Keratinocyte (primary cell): ENCODE results near the gene MED27. TPM values are rescaled to one million over a fixed set of nuclear protein-coding genes. Genes with fewer than 3 reads are reported as not detected.
A peak's percentile ranks its signal among the peaks of the same experiment; 100 is the strongest.

Source experiments
- DNase-seq: peaks from one replicate; pipeline ENCODE4 v3.0.0-alpha.2; 2011; ENCODE audit warnings: low read depth, missing footprints, low spot score
- FAIRE-seq: peaks from 2 replicates; lab custom pipeline; 2011; peaks lifted over from hg19 to GRCh38; lab: Jason Lieb, UNC
- H2AFZ ChIP-seq: 2 replicates; pipeline ENCODE4 v1.6.0; 2012; ENCODE audit warnings: low read length, control low read depth, inconsistent platforms; ENCODE audit not compliant: control insufficient read depth
- H3K27ac ChIP-seq: 2 replicates; pipeline ENCODE4 v1.5.1; 2011; ENCODE audit warnings: low read length; ENCODE audit not compliant: control insufficient read depth, insufficient read depth
- H3K27me3 ChIP-seq: 3 replicates; pipeline ENCODE4 v1.6.0; 2011; ENCODE audit warnings: low read length; ENCODE audit not compliant: control insufficient read depth, insufficient read depth; ENCODE audit errors: extremely low read depth
- H3K36me3 ChIP-seq, 2 experiments: 2 replicates in 1 of 2; 3 replicates in 1 of 2; pipeline ENCODE4 v1.5.1; 2011; ENCODE audit warnings: low read length in 2 of 2, mild to moderate bottlenecking in 1 of 2; ENCODE audit not compliant: control insufficient read depth in 2 of 2, insufficient read depth in 2 of 2; ENCODE audit errors: extremely low read depth in 1 of 2
- H3K4me1 ChIP-seq: 3 replicates; pipeline ENCODE4 v1.5.1; 2011; ENCODE audit warnings: low read length; ENCODE audit not compliant: control insufficient read depth, insufficient read depth; ENCODE audit errors: extremely low read depth
- H3K4me2 ChIP-seq: 3 replicates; pipeline ENCODE4 v1.6.0; 2011; ENCODE audit warnings: low read depth, low read length; ENCODE audit not compliant: control insufficient read depth, insufficient read depth; ENCODE audit errors: extremely low read depth
- H3K4me3 ChIP-seq, 3 experiments: fragments of 200-600 bp in 1 of 3; sonication (generic) in 1 of 3; 2 replicates in 2 of 3; 3 replicates in 1 of 3; pipeline ENCODE4 v1.5.1; 2011 to 2016; ENCODE audit warnings: low read length in 3 of 3, mild to moderate bottlenecking in 3 of 3, control low read depth in 2 of 3, inconsistent platforms in 1 of 3, low read depth in 1 of 3, mixed read lengths in 1 of 3, mixed run types in 1 of 3, moderate library complexity in 1 of 3; ENCODE audit not compliant: control insufficient read depth in 2 of 3, insufficient read depth in 2 of 3; ENCODE audit errors: extremely low read depth in 1 of 3
- H3K79me2 ChIP-seq: 2 replicates; pipeline ENCODE4 v1.6.0; 2012; ENCODE audit warnings: low read length; ENCODE audit not compliant: control insufficient read depth, insufficient read depth
- H3K9ac ChIP-seq: 3 replicates; pipeline ENCODE4 v1.6.0; 2011; ENCODE audit warnings: low read length; ENCODE audit not compliant: control insufficient read depth, insufficient read depth; ENCODE audit errors: extremely low read depth
- H3K9me1 ChIP-seq: 3 replicates; pipeline ENCODE4 v1.6.0; 2011; ENCODE audit warnings: low read length; ENCODE audit not compliant: control insufficient read depth, insufficient read depth; ENCODE audit errors: extremely low read depth
- H3K9me3 ChIP-seq: 2 replicates; pipeline ENCODE4 v1.5.1; 2012; ENCODE audit warnings: low read depth, low read length; ENCODE audit not compliant: control insufficient read depth
- H4K20me1 ChIP-seq: 3 replicates; pipeline ENCODE4 v1.6.0; 2011; ENCODE audit warnings: low read length; ENCODE audit not compliant: control insufficient read depth, insufficient read depth; ENCODE audit errors: extremely low read depth
- EZH2 ChIP-seq: IDR thresholded peaks from one replicate; pipeline ENCODE4 v1.6.1; 2012; ENCODE audit warnings: inconsistent platforms, mild to moderate bottlenecking, low read length, moderate library complexity
- dilution Hi-C: fragments of 300-500 bp; cut with MboI; formaldehyde crosslinking; loops from one replicate; pipeline ENCODE4 v1.7.0; 2020; ENCODE audit warnings: low sequenced_read_pairs; ENCODE audit not compliant: extremely low pct_ligation_motif_present
- polyA plus RNA-seq, 5 experiments: library from polyadenylated mRNA; depleted of rRNA in 3 of 5; stranded (reverse) in 3 of 5; stranded (forward) in 1 of 5; unstranded in 1 of 5; fragments of >200 nt; gene quantifications; 1 replicate in 1 of 5; 2 replicates in 3 of 5; 3 replicates in 1 of 5; pipeline versions ENCODE4 v1.2.1 to v1.2.3, GENCODE V29; 2011 to 2012; ENCODE audit warnings: missing spikeins in 2 of 5, low read depth in 1 of 5, low replicate concordance in 1 of 5
- TF ChIP-seq, protein P1 (sequence below), 3 experiments: IDR thresholded peaks in 1 of 3; conservative IDR thresholded peaks in 1 of 3; optimal IDR thresholded peaks in 1 of 3; 2 replicates in 2 of 3; 3 replicates in 1 of 3; pipeline versions ENCODE3 to v1.5.1; 2011; ENCODE audit warnings: low read length in 3 of 3, mild to moderate bottlenecking in 3 of 3, moderate library complexity in 2 of 3, control low read depth in 1 of 3, inconsistent platforms in 1 of 3; ENCODE audit not compliant: insufficient read depth in 2 of 3; ENCODE audit errors: extremely low read depth in 1 of 3

The MED27 gene
- polyA plus RNA-seq, 1 donor (not counting 4 experiments of a cell fraction or from before 2014, with no cell fraction given): 39.0 TPM

DNA sequence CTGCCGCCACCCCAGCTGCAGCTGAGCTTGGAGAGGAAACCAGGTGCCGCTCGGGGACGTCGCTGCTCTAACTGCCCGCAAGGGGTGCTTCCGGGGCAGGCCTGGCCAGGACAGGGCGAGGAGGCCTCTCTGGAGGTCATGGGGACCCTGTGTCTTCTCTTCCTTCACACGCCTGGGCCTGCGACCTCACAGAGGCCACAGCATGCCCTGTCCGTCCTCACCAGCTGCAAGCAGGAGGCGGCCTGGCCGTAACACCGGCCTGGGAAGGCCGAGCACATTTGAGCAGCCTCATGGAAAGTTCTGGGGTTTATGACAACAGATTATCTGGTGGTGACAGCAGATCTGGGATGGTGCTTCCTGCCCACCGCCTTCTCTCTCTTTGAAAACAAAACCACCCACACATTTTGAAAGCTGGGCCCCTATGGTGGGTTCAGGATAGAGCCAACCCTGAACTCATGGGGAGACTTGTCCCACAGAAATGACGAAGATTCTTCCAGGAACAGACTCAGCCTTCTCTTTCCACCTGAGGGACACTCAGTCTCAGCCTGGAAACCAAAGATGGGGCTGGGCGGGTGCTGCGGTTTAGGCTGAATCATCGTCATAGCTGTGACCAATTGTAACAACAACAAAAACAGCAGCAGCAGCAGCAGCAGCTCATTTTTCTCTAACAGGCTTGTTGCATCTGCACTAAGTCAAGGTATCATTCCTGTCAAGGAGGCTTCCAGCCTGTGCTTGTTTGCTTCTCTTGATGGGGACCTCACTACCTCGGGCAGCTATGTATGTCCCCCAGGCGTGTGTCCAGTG lies 240.2 kb downstream of the MED27 start:
- TF ChIP-seq EZH2: no peak
- TF ChIP-seq, protein P1, sequence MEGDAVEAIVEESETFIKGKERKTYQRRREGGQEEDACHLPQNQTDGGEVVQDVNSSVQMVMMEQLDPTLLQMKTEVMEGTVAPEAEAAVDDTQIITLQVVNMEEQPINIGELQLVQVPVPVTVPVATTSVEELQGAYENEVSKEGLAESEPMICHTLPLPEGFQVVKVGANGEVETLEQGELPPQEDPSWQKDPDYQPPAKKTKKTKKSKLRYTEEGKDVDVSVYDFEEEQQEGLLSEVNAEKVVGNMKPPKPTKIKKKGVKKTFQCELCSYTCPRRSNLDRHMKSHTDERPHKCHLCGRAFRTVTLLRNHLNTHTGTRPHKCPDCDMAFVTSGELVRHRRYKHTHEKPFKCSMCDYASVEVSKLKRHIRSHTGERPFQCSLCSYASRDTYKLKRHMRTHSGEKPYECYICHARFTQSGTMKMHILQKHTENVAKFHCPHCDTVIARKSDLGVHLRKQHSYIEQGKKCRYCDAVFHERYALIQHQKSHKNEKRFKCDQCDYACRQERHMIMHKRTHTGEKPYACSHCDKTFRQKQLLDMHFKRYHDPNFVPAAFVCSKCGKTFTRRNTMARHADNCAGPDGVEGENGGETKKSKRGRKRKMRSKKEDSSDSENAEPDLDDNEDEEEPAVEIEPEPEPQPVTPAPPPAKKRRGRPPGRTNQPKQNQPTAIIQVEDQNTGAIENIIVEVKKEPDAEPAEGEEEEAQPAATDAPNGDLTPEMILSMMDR (optimal IDR thresholded peaks at IDR 0.05 in 1 of 3, IDR thresholded peaks at IDR 0.05 in 1 of 3, conservative IDR thresholded peaks at IDR 0.05 in 1 of 3; ENCODE audit: extremely low read depth in 1 of 3, insufficient read depth in 2 of 3, low read length in 3 of 3): no peak
- no peak overlapping the region for H3K4me3 ChIP-seq
- H3K4me1 ChIP-seq: peaks cover 3% of the 10 kb centered on the region
- H4K20me1 ChIP-seq: no peaks in the 10 kb centered on the region
- H3K9me1 ChIP-seq: no peaks in the 10 kb centered on the region
- H3K27me3 ChIP-seq: peaks cover 45% of the 10 kb centered on the region
- H3K36me3 ChIP-seq: no peaks in the 10 kb centered on the region
- H2AFZ ChIP-seq: no peak overlapping the region
- FAIRE-seq (peak; percentile 76), DNase-seq (no peak)
- dilution Hi-C loops: no loop called here
- peaks cover 3% of the 10 kb centered on the region for H3K9me3 ChIP-seq
- no peak overlapping the region for H3K9ac ChIP-seq
- H3K27ac ChIP-seq: no peak overlapping the region
- H3K79me2 ChIP-seq: no peaks in the 10 kb centered on the region
- H3K4me2 ChIP-seq: no peak overlapping the region

DNA sequence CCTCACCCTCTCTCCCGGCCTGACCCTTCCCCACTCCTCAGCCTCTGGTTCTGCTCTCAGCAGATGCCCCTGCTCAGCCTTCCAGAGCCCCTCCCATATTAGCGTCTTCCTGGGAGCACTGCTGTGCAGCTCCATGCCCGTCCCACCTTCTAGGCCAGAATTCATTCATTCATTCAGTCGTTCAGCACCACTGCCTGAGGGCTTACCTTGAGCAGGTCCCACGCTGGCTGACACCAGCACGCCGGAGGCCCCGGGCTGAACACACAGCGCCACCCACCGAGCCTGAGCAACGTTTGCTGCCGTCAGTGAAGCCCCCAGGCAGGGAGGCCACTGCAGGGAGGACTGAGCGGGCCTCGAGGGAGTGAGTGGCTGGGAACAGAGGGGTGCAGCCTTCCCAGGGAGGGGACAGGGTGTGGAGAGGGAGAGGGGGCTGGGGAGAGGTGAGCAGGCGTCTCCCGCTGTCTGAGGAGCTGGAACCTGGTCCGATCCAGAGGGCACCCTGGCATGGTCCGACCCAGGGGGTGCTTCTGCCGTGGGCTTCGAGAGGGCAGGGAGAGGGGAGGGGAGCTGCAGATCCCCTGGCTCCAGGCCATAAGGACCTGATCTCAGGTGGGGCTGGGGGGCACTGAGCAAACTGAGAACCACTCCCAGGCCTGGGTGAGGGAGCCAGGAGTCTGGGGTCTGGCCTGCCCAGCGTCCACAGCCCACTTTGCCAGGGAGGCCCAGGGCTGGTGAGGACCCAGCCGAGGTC lies 241.0 kb downstream of the MED27 start:
- no peak overlapping the region for H3K4me3 ChIP-seq
- no peaks in the 10 kb centered on the region for H4K20me1 ChIP-seq
- no peaks in the 10 kb centered on the region for H3K36me3 ChIP-seq
- DNase-seq: no peak
- peaks cover 50% of the 10 kb centered on the region for H3K27me3 ChIP-seq
- H3K79me2 ChIP-seq: no peaks in the 10 kb centered on the region
- peaks cover 11% of the 10 kb centered on the region for H3K9me3 ChIP-seq
- H3K4me1 ChIP-seq: peaks cover 3% of the 10 kb centered on the region
- no peak for FAIRE-seq
- no peak overlapping the region for H3K4me2 ChIP-seq
- no peak overlapping the region for H3K27ac ChIP-seq
- no peak overlapping the region for H3K9ac ChIP-seq
- no peaks in the 10 kb centered on the region for H3K9me1 ChIP-seq
- dilution Hi-C loops: no loop called here
- H2AFZ ChIP-seq: no peak overlapping the region
- TF ChIP-seq, protein P1 (optimal IDR thresholded peaks at IDR 0.05 in 1 of 3, IDR thresholded peaks at IDR 0.05 in 1 of 3, conservative IDR thresholded peaks at IDR 0.05 in 1 of 3; ENCODE audit: extremely low read depth in 1 of 3, insufficient read depth in 2 of 3, low read length in 3 of 3): peak in 1 of 3 experiments; percentile 43
- TF ChIP-seq EZH2: no peak
